Right lobe of liver (tissue), 4 donors: ENCODE measurements around the gene NDUFS2.

Experiments used
- POLR2A ChIP-seq: fragments of 450-650 bp; IDR thresholded peaks from one replicate; pipeline ENCODE4 v1.6.1; 2017; ENCODE audit warnings: antibody characterized with exemption, mild to moderate bottlenecking
- TF ChIP-seq, protein P1 (sequence below), 4 donors: fragments of 200-600 bp in 3 of 4; fragments of 450-650 bp in 1 of 4; IDR thresholded peaks; one replicate each; pipeline versions ENCODE4 v1.5.1 to v1.8.0; 2016 to 2022; ENCODE audit warnings: antibody characterized with exemption in 4 of 4, mild to moderate bottlenecking in 2 of 4
- donor health status: DM: no; HTN: no; CAD: no.
- donor health status: DM: no; HTN: no; CAD: no.
- donor health status: DM: no; HTN: yes; CAD: no.

GRCh38 chr1:161241682-161242081, 39.5 kb downstream of the NDUFS2 start:
- no peak for TF ChIP-seq POLR2A
- TF ChIP-seq, protein P1, sequence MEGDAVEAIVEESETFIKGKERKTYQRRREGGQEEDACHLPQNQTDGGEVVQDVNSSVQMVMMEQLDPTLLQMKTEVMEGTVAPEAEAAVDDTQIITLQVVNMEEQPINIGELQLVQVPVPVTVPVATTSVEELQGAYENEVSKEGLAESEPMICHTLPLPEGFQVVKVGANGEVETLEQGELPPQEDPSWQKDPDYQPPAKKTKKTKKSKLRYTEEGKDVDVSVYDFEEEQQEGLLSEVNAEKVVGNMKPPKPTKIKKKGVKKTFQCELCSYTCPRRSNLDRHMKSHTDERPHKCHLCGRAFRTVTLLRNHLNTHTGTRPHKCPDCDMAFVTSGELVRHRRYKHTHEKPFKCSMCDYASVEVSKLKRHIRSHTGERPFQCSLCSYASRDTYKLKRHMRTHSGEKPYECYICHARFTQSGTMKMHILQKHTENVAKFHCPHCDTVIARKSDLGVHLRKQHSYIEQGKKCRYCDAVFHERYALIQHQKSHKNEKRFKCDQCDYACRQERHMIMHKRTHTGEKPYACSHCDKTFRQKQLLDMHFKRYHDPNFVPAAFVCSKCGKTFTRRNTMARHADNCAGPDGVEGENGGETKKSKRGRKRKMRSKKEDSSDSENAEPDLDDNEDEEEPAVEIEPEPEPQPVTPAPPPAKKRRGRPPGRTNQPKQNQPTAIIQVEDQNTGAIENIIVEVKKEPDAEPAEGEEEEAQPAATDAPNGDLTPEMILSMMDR (IDR thresholded peaks at IDR 0.05) = no peak
